Stimulated activated CD8-positive, alpha-beta memory T cell treated with anti-CD3 and anti-CD28 coated beads, Interleukin-12 subunit alpha, Interleukin-12 subunit beta, amount 100 ng/mL, for 24 hours (primary cell): ENCODE data around the gene EXTL1.
A peak's percentile ranks its signal among the peaks of the same experiment; 100 is the strongest.

Experiments used
- DNase-seq: peaks from one replicate; pipeline ENCODE4 v3.0.0-alpha.2; 2020; ENCODE audit errors: extremely low read depth

Gene EXTL1

GRCh38 chr1:26022404-26022779 is 817 bp downstream of the EXTL1 start:
- no peak for DNase-seq

- DNase-seq: no peak
Observed at GRCh38 chr1:26023009-26023408, 1.4 kb downstream of the EXTL1 start.

- no peak for DNase-seq
Observed at GRCh38 chr1:26023826-26024225, 2.3 kb downstream of the EXTL1 start.

GRCh38 chr1:26025060-26025459 is 3.5 kb downstream of the EXTL1 start:
- DNase-seq: no peak

- no peak for DNase-seq
Observed at GRCh38 chr1:26025517-26025916, 3.9 kb downstream of the EXTL1 start.

GRCh38 chr1:26027716-26028489 is 6.3 kb downstream of the EXTL1 start:
- no peak for DNase-seq

GRCh38 chr1:26028490-26028980 is 7.0 kb downstream of the EXTL1 start:
- DNase-seq: no peak

GRCh38 chr1:26029054-26029863 is 7.7 kb downstream of the EXTL1 start:
- DNase-seq: no peak

- no peak for DNase-seq
Observed at GRCh38 chr1:26029864-26030481, 8.4 kb downstream of the EXTL1 start.

- no peak for DNase-seq
Observed at GRCh38 chr1:26031196-26031595, 9.6 kb downstream of the EXTL1 start.

- no peak for DNase-seq
Observed at GRCh38 chr1:26031611-26032220, 10.1 kb downstream of the EXTL1 start.

GRCh38 chr1:26032656-26033357 is 11.2 kb downstream of the EXTL1 start:
- DNase-seq: no peak

GRCh38 chr1:26034504-26035202 is 13.1 kb downstream of the EXTL1 start:
- DNase-seq: no peak

- peak; percentile 85 for DNase-seq
Observed at GRCh38 chr1:26035203-26035958, 13.8 kb downstream of the EXTL1 start.

- DNase-seq: peak; percentile 19
Observed at GRCh38 chr1:26035959-26036755, 14.6 kb downstream of the EXTL1 start.

- no peak for DNase-seq
Observed at GRCh38 chr1:26036756-26037281, 15.2 kb downstream of the EXTL1 start.

- no peak for DNase-seq
Observed at GRCh38 chr1:26037904-26038303, 16.3 kb downstream of the EXTL1 start.

- DNase-seq: no peak
Observed at GRCh38 chr1:26038477-26038876, 16.9 kb downstream of the EXTL1 start.

GRCh38 chr1:26038904-26039303 is 17.3 kb downstream of the EXTL1 start:
- no peak for DNase-seq
